ENCODE data around the gene DOCK10.
A peak's percentile ranks its signal among the peaks of the same experiment; 100 is the strongest.

DOCK10 gene

DNA sequence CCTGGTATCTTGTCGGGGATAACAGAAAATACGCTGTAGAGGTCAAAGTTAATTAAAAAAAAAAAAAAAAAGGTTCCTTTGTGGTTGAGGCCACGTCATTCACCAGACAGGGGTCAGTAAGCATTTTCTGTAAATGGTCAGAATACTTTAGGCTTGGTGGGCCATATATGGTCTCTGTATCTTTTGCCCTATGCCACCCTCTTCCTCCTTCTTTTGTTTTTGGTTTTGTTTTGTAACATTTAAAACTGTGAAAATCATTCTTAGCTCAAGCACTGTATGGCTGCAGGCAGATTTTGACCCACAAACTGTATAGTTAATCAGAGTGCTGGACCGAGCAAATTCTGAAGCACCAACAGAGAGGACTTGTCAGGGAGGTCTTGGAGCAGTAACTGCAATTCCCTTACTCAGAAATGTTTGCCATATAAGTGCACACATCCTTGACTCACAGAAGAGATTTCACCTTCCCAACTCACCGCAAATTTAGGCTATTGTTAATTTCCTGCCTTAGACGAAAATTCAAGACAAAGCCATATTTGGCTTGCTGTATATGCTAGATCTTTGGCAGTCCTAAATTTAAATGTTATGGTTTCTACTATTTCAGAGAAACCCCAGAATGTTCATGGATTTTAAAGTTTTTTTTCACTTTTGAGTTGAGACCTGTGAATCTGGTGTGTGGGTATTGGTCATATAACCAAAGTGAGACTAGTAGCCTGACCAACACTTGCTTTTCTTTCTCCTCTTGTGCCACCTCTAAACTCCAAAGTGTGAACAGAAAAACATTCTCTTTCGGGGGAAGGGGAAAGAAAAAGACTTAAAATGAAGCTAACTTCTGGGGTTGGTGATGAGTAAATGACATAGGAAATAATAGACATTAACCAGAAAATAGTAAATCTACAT, 65.4 kb downstream of the DOCK10 start:
- no peak for DNase-seq (ENCODE audit: low read depth)

GRCh38 chr2:224975761-224976160, 66.5 kb downstream of the DOCK10 start:
- DNase-seq (ENCODE audit: low read depth): no peak

GRCh38 chr2:224973112-224974016, 68.9 kb downstream of the DOCK10 start:
- peak; percentile 45 for DNase-seq (ENCODE audit: low read depth)

- DNase-seq (ENCODE audit: low read depth): no peak
Measured at GRCh38 chr2:224971214-224971613, 71.1 kb downstream of the DOCK10 start.

GRCh38 chr2:224970311-224970710, 72.0 kb downstream of the DOCK10 start:
- no peak for DNase-seq (ENCODE audit: low read depth)

- DNase-seq (ENCODE audit: low read depth): no peak
Measured at GRCh38 chr2:224969633-224970260, 72.5 kb downstream of the DOCK10 start.

DNA sequence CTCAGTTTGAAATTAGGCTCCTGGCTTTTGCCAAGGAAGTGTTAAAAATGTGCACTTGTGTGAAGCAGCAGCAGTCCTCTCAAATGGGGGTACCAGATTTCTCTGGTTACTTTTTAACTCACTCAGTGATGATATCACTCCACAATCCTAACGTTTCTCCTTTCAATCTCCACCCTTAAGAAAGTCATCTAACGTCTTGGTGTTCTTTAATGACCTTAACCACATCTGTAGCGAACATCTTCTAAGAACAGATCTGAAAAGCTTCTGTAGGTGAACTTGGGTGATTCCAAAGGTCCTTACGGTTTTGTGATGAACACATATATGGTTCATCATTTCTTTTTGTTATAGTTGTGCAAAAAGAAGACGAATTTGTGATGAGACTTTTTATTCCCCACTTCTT, 73.2 kb downstream of the DOCK10 start:
- no peak for DNase-seq (ENCODE audit: low read depth)

GRCh38 chr2:224968051-224968450, 74.2 kb downstream of the DOCK10 start:
- peak; percentile 48 for DNase-seq (ENCODE audit: low read depth)

DNA sequence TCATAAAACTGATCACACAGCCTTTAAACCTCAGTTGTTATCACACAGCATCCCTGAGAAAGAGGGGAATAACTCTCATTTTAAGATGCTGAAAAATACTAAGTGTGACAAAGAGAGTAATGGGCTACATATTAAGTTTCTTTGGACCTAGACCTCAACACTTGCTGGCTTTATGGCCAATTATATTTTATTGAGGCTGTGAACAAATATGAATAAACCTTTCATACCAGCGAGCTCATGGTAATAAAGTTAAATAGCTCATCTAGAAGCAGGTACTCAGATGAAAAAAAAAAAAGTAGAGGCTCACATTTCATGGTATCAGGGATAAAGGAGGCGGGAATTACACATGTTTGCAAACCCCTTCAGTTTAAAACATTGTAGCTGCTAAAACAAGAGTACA, 75.7 kb downstream of the DOCK10 start:
- DNase-seq (ENCODE audit: low read depth): no peak

DNA sequence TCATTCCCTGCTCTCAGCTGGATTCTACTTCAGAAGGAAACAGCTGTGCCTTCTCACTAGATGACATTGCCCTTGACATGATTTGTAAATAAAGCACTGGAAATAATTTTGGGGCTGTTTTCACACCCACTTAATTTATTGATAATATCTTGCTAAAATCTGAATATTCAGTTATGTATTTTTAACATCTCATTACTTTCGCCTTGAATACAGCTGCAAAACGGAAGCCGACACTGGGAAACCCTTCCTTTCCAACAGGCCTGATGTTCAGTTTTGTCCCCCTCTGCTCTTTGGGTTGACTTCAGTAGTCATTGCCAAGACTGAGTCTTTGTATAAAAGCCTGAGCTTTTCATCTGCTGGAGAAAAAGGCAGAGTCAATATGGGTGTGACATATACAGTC, 82.7 kb downstream of the DOCK10 start:
- DNase-seq (ENCODE audit: low read depth): no peak

GRCh38 chr2:224958873-224959272, 83.4 kb downstream of the DOCK10 start:
- DNase-seq (ENCODE audit: low read depth): peak; percentile 28

GRCh38 chr2:224958462-224958857, 83.8 kb downstream of the DOCK10 start:
- DNase-seq (ENCODE audit: low read depth): peak; percentile 83

- DNase-seq (ENCODE audit: low read depth): no peak
Measured at GRCh38 chr2:224957540-224958461, 84.5 kb downstream of the DOCK10 start.

- DNase-seq (ENCODE audit: low read depth): no peak
Measured at GRCh38 chr2:224956706-224957105, 85.6 kb downstream of the DOCK10 start.

- no peak for DNase-seq (ENCODE audit: low read depth)
Measured at GRCh38 chr2:224954980-224955379, 87.3 kb downstream of the DOCK10 start.

DNA sequence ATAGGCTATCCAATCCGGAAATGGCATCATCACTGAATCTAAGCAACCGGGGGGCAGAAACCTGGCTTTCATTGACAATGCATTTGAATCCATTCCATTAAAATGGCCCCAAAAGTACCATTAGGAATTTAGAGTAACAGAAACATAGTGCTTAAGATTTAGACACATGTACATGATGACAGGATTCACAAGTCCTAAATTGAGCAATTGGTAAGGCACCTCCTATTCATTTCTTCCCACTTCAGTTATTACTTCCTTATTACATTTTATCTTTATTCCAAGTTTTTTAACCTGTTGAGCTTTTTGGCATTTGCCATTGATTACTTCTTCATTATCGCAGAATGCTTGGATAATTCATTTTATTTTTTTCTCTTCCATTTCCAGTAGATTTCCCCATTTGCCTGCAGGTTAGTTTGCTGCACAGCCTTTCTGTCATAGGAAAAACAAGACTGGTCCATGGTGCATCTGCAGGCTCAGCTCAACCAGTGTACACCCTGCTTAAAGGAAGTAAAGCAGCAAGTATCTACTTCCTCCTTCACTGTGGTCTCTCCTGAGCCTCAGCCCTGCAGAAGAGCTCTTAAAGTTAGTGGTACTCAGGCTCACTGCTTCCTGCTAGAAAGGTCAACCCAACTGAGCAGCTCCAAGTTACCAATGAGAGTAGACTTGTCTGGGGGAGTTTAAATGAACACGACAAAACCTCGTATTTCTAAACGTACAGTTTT, 89.2 kb downstream of the DOCK10 start:
- no peak for DNase-seq (ENCODE audit: low read depth)

- peak; percentile 25 for DNase-seq (ENCODE audit: low read depth)
Measured at GRCh38 chr2:224951723-224952481, 90.4 kb downstream of the DOCK10 start.

DNA sequence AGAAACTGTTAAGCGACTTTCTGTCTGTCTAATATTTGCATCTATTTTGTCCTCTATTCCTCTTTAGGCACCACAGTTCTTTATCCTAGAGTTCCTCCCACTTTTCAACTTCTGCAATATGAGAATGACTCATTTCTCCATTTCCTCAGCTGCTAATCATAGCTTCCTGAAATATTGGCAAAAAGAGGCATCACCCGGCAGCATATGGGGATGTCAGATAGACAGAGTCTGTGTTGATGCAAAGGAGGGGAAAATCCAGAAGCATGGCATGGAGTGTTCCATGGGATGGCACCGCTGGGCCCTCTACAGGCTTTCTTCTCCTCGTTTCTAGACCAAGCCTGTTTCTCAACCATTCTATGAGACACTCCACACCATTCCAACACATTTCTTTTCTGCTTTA, 93.4 kb downstream of the DOCK10 start:
- peak; percentile 74 for DNase-seq (ENCODE audit: low read depth)

- DNase-seq (ENCODE audit: low read depth): no peak
Measured at GRCh38 chr2:224948005-224948404, 94.3 kb downstream of the DOCK10 start.

- no peak for DNase-seq (ENCODE audit: low read depth)
Measured at GRCh38 chr2:224947566-224947965, 94.7 kb downstream of the DOCK10 start.
